H9 (cell line): ENCODE data around the gene KCNE2. TPM values are rescaled to one million over a fixed set of nuclear protein-coding genes. Genes with fewer than 3 reads are reported as not detected.

ENCODE experiments used
- DNase-seq: peaks from one replicate; pipeline ENCODE4 v3.0.0-alpha.2; 2017
- H2AFZ ChIP-seq: one replicate; pipeline ENCODE4 v1.6.1; 2013; ENCODE audit warnings: mild to moderate bottlenecking, low read length, control low read depth, moderate library complexity
- H2AK5ac ChIP-seq: 2 replicates; pipeline ENCODE4 v1.6.1; 2013; ENCODE audit warnings: low read length, control low read depth, mixed read lengths; ENCODE audit not compliant: insufficient read length
- H2BK120ac ChIP-seq: one replicate; pipeline ENCODE4 v1.6.1; 2013; ENCODE audit warnings: low read depth, mild to moderate bottlenecking, low read length, control low read depth, inconsistent platforms; ENCODE audit not compliant: poor library complexity, severe bottlenecking
- H2BK12ac ChIP-seq: 2 replicates; pipeline ENCODE4 v1.6.1; 2013; ENCODE audit warnings: low read length, control low read depth, mixed read lengths, low read depth; ENCODE audit not compliant: insufficient read length
- H2BK15ac ChIP-seq: 2 replicates; pipeline ENCODE4 v1.6.1; 2013; ENCODE audit warnings: low read depth, low read length, control low read depth
- H2BK20ac ChIP-seq: one replicate; pipeline ENCODE4 v1.6.1; 2013; ENCODE audit warnings: low read depth, mild to moderate bottlenecking, low read length, control low read depth, inconsistent platforms; ENCODE audit not compliant: poor library complexity, severe bottlenecking
- H2BK5ac ChIP-seq: 2 replicates; pipeline ENCODE4 v1.6.1; 2013; ENCODE audit warnings: low read length, control low read depth, mixed read lengths; ENCODE audit not compliant: insufficient read length
- H3K14ac ChIP-seq: 2 replicates; pipeline ENCODE4 v1.6.1; 2013; ENCODE audit warnings: low read length, control low read depth; ENCODE audit not compliant: insufficient read depth
- H3K18ac ChIP-seq: 2 replicates; pipeline ENCODE4 v1.6.1; 2013; ENCODE audit warnings: low read depth, mild to moderate bottlenecking, mixed read lengths, low read length, control low read depth; ENCODE audit not compliant: insufficient read length
- H3K23ac ChIP-seq: 2 replicates; pipeline ENCODE4 v1.6.1; 2013; ENCODE audit warnings: low read length, control low read depth, mixed read lengths, low read depth; ENCODE audit not compliant: insufficient read length
- H3K23me2 ChIP-seq: 2 replicates; pipeline ENCODE4 v1.6.1; 2013; ENCODE audit warnings: low read depth, mild to moderate bottlenecking, mixed read lengths, low read length, control low read depth; ENCODE audit not compliant: insufficient read length, poor library complexity, severe bottlenecking
- H3K27ac ChIP-seq: 2 replicates; pipeline ENCODE4 v1.5.1; 2013; ENCODE audit warnings: low read length, control low read depth, mixed read lengths, low read depth; ENCODE audit not compliant: insufficient read length
- H3K27me3 ChIP-seq: 2 replicates; pipeline ENCODE4 v1.6.1; 2013; ENCODE audit warnings: low read length, control low read depth, inconsistent platforms; ENCODE audit not compliant: insufficient read depth
- H3K4ac ChIP-seq: 2 replicates; pipeline ENCODE4 v1.6.1; 2013; ENCODE audit warnings: low read depth, mild to moderate bottlenecking, control low read depth, inconsistent platforms, low read length, moderate library complexity
- H3K4me1 ChIP-seq: 2 replicates; pipeline ENCODE4 v1.6.1; 2013; ENCODE audit warnings: low read length, control low read depth, inconsistent platforms; ENCODE audit not compliant: insufficient read depth
- H3K4me2 ChIP-seq: 2 replicates; pipeline ENCODE4 v1.6.1; 2013; ENCODE audit warnings: low read length, control low read depth, mixed read lengths; ENCODE audit not compliant: insufficient read length, insufficient read depth
- H3K56ac ChIP-seq: 2 replicates; pipeline ENCODE4 v1.6.1; 2013; ENCODE audit warnings: low read depth, mild to moderate bottlenecking, mixed read lengths, low read length, control low read depth; ENCODE audit not compliant: insufficient read length
- H3K79me1 ChIP-seq: 2 replicates; pipeline ENCODE4 v1.6.1; 2013; ENCODE audit warnings: low read depth, mild to moderate bottlenecking, moderate library complexity, low read length, control low read depth, inconsistent platforms; ENCODE audit not compliant: insufficient read depth, poor library complexity, severe bottlenecking
- H3K79me2 ChIP-seq: 2 replicates; pipeline ENCODE4 v1.6.1; 2013; ENCODE audit warnings: low read length, control low read depth, inconsistent platforms; ENCODE audit not compliant: insufficient read depth
- H3K9ac ChIP-seq: 2 replicates; pipeline ENCODE4 v1.6.1; 2013; ENCODE audit warnings: low read length, control low read depth, mixed read lengths; ENCODE audit not compliant: insufficient read length; ENCODE audit errors: extremely low read depth
- H3K9me3 ChIP-seq: one replicate; pipeline ENCODE4 v1.6.1; 2013; ENCODE audit warnings: low read depth, low read length, inconsistent platforms; ENCODE audit not compliant: control insufficient read depth
- H3T11ph ChIP-seq: one replicate; pipeline ENCODE4 v1.6.1; 2013; ENCODE audit warnings: mild to moderate bottlenecking, low read length, control low read depth, inconsistent platforms
- H4K20me1 ChIP-seq: one replicate; pipeline ENCODE4 v1.6.1; 2013; ENCODE audit not compliant: control insufficient read depth, insufficient read length, insufficient read depth
- H4K5ac ChIP-seq: 2 replicates; pipeline ENCODE4 v1.6.1; 2013; ENCODE audit warnings: low read depth, mild to moderate bottlenecking, mixed read lengths, low read length, control low read depth; ENCODE audit not compliant: insufficient read length
- H4K8ac ChIP-seq: replicated peaks from 2 replicates; pipeline ENCODE4 v1.6.1; 2013; ENCODE audit warnings: low read length, control low read depth, mixed read lengths, low read depth; ENCODE audit not compliant: insufficient read length
- H4K91ac ChIP-seq: 2 replicates; pipeline ENCODE4 v1.6.1; 2013; ENCODE audit warnings: low read depth, mild to moderate bottlenecking, moderate library complexity, mixed read lengths, low read length, control low read depth; ENCODE audit not compliant: insufficient read length
- H3K27ac Mint-ChIP-seq, 3 experiments: 2 replicates in 2 of 3; 3 replicates in 1 of 3; pipeline ENCODE4 v1.8.0; 2020 to 2021; ENCODE audit warnings: mixed read lengths in 3 of 3, mild to moderate bottlenecking in 1 of 3, moderate library complexity in 1 of 3
- H3K27me3 Mint-ChIP-seq: 2 replicates; pipeline ENCODE4 v1.8.0; 2021; ENCODE audit warnings: low read depth, mild to moderate bottlenecking, moderate library complexity, mixed read lengths
- H3K36me3 Mint-ChIP-seq, 3 experiments: 2 replicates in 2 of 3; 3 replicates in 1 of 3; pipeline ENCODE4 v1.8.0; 2020 to 2021; ENCODE audit warnings: low read depth in 3 of 3, mixed read lengths in 3 of 3; ENCODE audit not compliant: insufficient read depth in 1 of 3
- H3K4me1 Mint-ChIP-seq, 2 experiments: 2 replicates each; pipeline ENCODE4 v1.8.0; 2020; ENCODE audit warnings: mixed read lengths in 2 of 2
- H3K4me3 Mint-ChIP-seq, 2 experiments: 2 replicates in 1 of 2; 3 replicates in 1 of 2; pipeline ENCODE4 v1.8.0; 2020 to 2021; ENCODE audit warnings: mild to moderate bottlenecking in 2 of 2, mixed read lengths in 2 of 2, moderate library complexity in 1 of 2
- H3K9me3 Mint-ChIP-seq, 2 experiments: 2 replicates in 1 of 2; 3 replicates in 1 of 2; pipeline ENCODE4 v1.8.0; 2020; ENCODE audit warnings: mild to moderate bottlenecking in 2 of 2, mixed read lengths in 2 of 2, moderate library complexity in 1 of 2
- CTCF ChIP-seq: fragments of 200-600 bp; sonication (generic); conservative IDR thresholded peaks from 3 replicates; pipeline ENCODE4 v1.8.0; 2021; ENCODE audit warnings: antibody characterized with exemption, mild to moderate bottlenecking
- WGBS: extraction: QIAGEN DNeasy Blood & Tissue Kit; methylation state at CpG from one replicate; pipeline ENCODE4 v1.1.7; 2013; ENCODE audit warnings: missing lambda C conversion rate, low lambda C conversion rate, mixed read lengths; ENCODE audit not compliant: insufficient read length; ENCODE audit errors: extremely low coverage; 5-methylcytosine and 5-hydroxymethylcytosine counted together
- total RNA-seq: library from RNA; stranded (reverse); gene quantifications from 2 replicates; pipeline ENCODE4 v1.2.1, GENCODE V29; 2021

KCNE2 gene
- total RNA-seq, 1 experiment from 2014 or later, result not detected

GRCh38 chr21:34345892-34346291 lies 17.9 kb upstream of the KCNE2 start:
- H3K27ac ChIP-seq, result no peak overlapping the region
- no peak overlapping the region for H3K27ac Mint-ChIP-seq
- no peak overlapping the region for H3T11ph ChIP-seq
- no peaks in the 10 kb centered on the region for H3K79me2 ChIP-seq
- no peaks in the 10 kb centered on the region for H3K79me1 ChIP-seq
- no peaks in the 10 kb centered on the region for H3K36me3 Mint-ChIP-seq
- peaks cover 16% of the 10 kb centered on the region for H3K27me3 Mint-ChIP-seq
- no peak overlapping the region for H3K4me2 ChIP-seq
- no peaks in the 10 kb centered on the region for H3K9me3 Mint-ChIP-seq
- no peak overlapping the region for H4K8ac ChIP-seq
- H4K20me1 ChIP-seq, result no peaks in the 10 kb centered on the region
- no peak for DNase-seq
- no peak overlapping the region for H3K9ac ChIP-seq
- no peak for TF ChIP-seq CTCF
- H3K56ac ChIP-seq, result no peak overlapping the region
- no peaks in the 10 kb centered on the region for H3K23me2 ChIP-seq
- no peak overlapping the region for H4K5ac ChIP-seq
- H3K23ac ChIP-seq, result no peak overlapping the region
- H2BK5ac ChIP-seq, result no peak overlapping the region
- no peak overlapping the region for H2BK15ac ChIP-seq
- H3K27me3 ChIP-seq, result no peaks in the 10 kb centered on the region; the same call in 1 of the 2 replicates
- H3K14ac ChIP-seq, result no peak overlapping the region
- no peak overlapping the region for H2BK20ac ChIP-seq
- no peak overlapping the region for H2BK120ac ChIP-seq
- WGBS, result no CpG with 5 or more reads among the region's 10 CpGs
- H2BK12ac ChIP-seq, result no peak overlapping the region
- no peak overlapping the region for H2AK5ac ChIP-seq
- no peaks in the 10 kb centered on the region for H3K4me1 ChIP-seq
- H4K91ac ChIP-seq, result no peak overlapping the region
- no peaks in the 10 kb centered on the region for H3K4me1 Mint-ChIP-seq
- H3K18ac ChIP-seq, result no peak overlapping the region
- no peak overlapping the region for H2AFZ ChIP-seq
- H3K4me3 Mint-ChIP-seq, result no peak overlapping the region
- no peak overlapping the region for H3K4ac ChIP-seq
- no peaks in the 10 kb centered on the region for H3K9me3 ChIP-seq
